A549 (cell line): ENCODE data around the gene FMO5. TPM values are rescaled to one million over a fixed set of nuclear protein-coding genes. Genes with fewer than 3 reads are reported as not detected.

Experiments
- ATAC-seq, 2 experiments: fragments of 200-7000 bp in 1 of 2; fragments of >200 bp in 1 of 2; cut with Nextera tagmentation in 1 of 2; cut with Tn5 transposase in 1 of 2; 3 replicates each; pipeline versions ENCODE4 v1.8.0 to v1.9.1; 2018 to 2020; ENCODE audit warnings: mild to moderate bottlenecking in 1 of 2, moderate library complexity in 1 of 2
- CTCF ChIA-PET: fragments of 300-600 bp; sonication (Branson Sonifier 250); formaldehyde crosslinking; extraction: SDS; loops from one replicate; lab custom pipeline; 2021; ENCODE audit warnings: antibody characterized with exemption, inconsistent platforms; lab: Yijun Ruan, JAX
- POLR2A ChIA-PET: fragments of 350-600 bp; formaldehyde crosslinking; extraction: SDS; loops from one replicate; lab custom pipeline; 2021; ENCODE audit warnings: antibody characterized with exemption, inconsistent platforms; lab: Yijun Ruan, JAX
- DNase-seq, 2 experiments: peaks; one replicate each; pipeline versions ENCODE4 v3.0.0 to v3.0.0-alpha.2; 2011 to 2016; ENCODE audit warnings: low read depth in 1 of 2, low spot score in 1 of 2
- FAIRE-seq: peaks from 2 replicates; lab custom pipeline; 2011; peaks lifted over from hg19 to GRCh38; lab: Jason Lieb, UNC
- H3K27ac ChIP-seq, 2 experiments: fragments of >200 bp; sonication (Bioruptor Twin); formaldehyde crosslinking; 3 replicates each; pipeline ENCODE4 v1.5.1; 2016 to 2017
- H3K4me1 ChIP-seq: fragments of >200 bp; sonication (Bioruptor Twin); formaldehyde crosslinking; 3 replicates; pipeline ENCODE4 v1.6.1; 2016
- H3K4me2 ChIP-seq: fragments of >200 bp; sonication (Bioruptor Twin); formaldehyde crosslinking; 3 replicates; pipeline ENCODE4 v1.6.1; 2016
- H3K4me3 ChIP-seq: fragments of >200 bp; sonication (Bioruptor Twin); formaldehyde crosslinking; 3 replicates; pipeline ENCODE4 v1.5.1; 2016
- H3K9me3 ChIP-seq: fragments of >200 bp; sonication (Bioruptor Twin); formaldehyde crosslinking; 3 replicates; pipeline ENCODE4 v1.6.1; 2016
- CBX8 ChIP-seq: fragments of 200-600 bp; sonication (generic); IDR thresholded peaks from 2 replicates; pipeline ENCODE4 v1.6.1; 2016
- CEBPB ChIP-seq, 2 experiments: fragments of >200 bp in 1 of 2; sonication (Bioruptor Twin) in 1 of 2; formaldehyde crosslinking in 1 of 2; IDR thresholded peaks; 2 replicates each; pipeline ENCODE4 v1.6.1; 2012 to 2016
- CHD4 ChIP-seq: fragments of 200-600 bp; sonication (generic); IDR thresholded peaks from 2 replicates; pipeline ENCODE4 v1.6.1; 2016; ENCODE audit warnings: antibody characterized with exemption, mild to moderate bottlenecking, borderline replicate concordance
- EHF ChIP-seq: fragments of 250-450 bp; sonication (Bioruptor Pico); IDR thresholded peaks from 2 replicates; pipeline ENCODE4 v1.5.0; 2020; ENCODE audit warnings: mild to moderate bottlenecking
- EHMT2 ChIP-seq: fragments of 200-600 bp; sonication (generic); IDR thresholded peaks from 2 replicates; pipeline ENCODE4 v1.6.1; 2016; ENCODE audit warnings: antibody characterized with exemption, low read depth, mild to moderate bottlenecking, moderate library complexity
- ESRRA ChIP-seq: fragments of 150-350 bp; IDR thresholded peaks from 2 replicates; pipeline ENCODE4 v1.6.1; 2014; ENCODE audit warnings: mild to moderate bottlenecking, low read length, borderline replicate concordance
- FOSL2 ChIP-seq, 2 experiments: fragments of 450-650 bp in 1 of 2; fragments of >200 bp in 1 of 2; sonication (Bioruptor Twin) in 1 of 2; formaldehyde crosslinking; IDR thresholded peaks; 2 replicates each; pipeline versions ENCODE4 v1.5.0 to v1.6.1; 2016 to 2020; ENCODE audit warnings: mild to moderate bottlenecking in 1 of 2, moderate library complexity in 1 of 2
- FOXS1 ChIP-seq: fragments of 250-450 bp; sonication (Bioruptor Pico); IDR thresholded peaks from 2 replicates; pipeline ENCODE4 v1.5.0; 2020; ENCODE audit warnings: mild to moderate bottlenecking, moderate library complexity
- HOXA7 ChIP-seq: fragments of 250-450 bp; sonication (Bioruptor Pico); IDR thresholded peaks from 2 replicates; pipeline ENCODE4 v1.5.0; 2020; ENCODE audit warnings: mild to moderate bottlenecking, moderate library complexity
- HOXB13 ChIP-seq: fragments of 250-450 bp; sonication (Bioruptor Pico); IDR thresholded peaks from 2 replicates; pipeline ENCODE4 v1.5.0; 2020; ENCODE audit warnings: low read depth, mild to moderate bottlenecking, moderate library complexity
- HOXB5 ChIP-seq: fragments of 250-450 bp; sonication (Bioruptor Pico); IDR thresholded peaks from 2 replicates; pipeline ENCODE4 v1.5.0; 2020; ENCODE audit warnings: mild to moderate bottlenecking, moderate library complexity
- JUN ChIP-seq, 2 experiments: fragments of >200 bp; sonication (Bioruptor Twin); formaldehyde crosslinking; IDR thresholded peaks; 2 replicates in 1 of 2; 3 replicates in 1 of 2; pipeline ENCODE4 v1.6.1; 2016 to 2017
- KDM1A ChIP-seq: fragments of 200-600 bp; sonication (generic); IDR thresholded peaks from 2 replicates; pipeline ENCODE4 v1.6.1; 2016; ENCODE audit warnings: low read depth, mild to moderate bottlenecking
- MAZ ChIP-seq: fragments of 150-350 bp; IDR thresholded peaks from 2 replicates; pipeline ENCODE4 v1.6.1; 2014; ENCODE audit warnings: antibody characterized with exemption, low read depth, low read length, borderline replicate concordance
- NFE2L2 ChIP-seq: fragments of 150-350 bp; conservative IDR thresholded peaks from 2 replicates; pipeline ENCODE4 v1.6.1; 2014; ENCODE audit warnings: low read length
- NPAS2 ChIP-seq: fragments of 250-450 bp; sonication (Bioruptor Pico); IDR thresholded peaks from 2 replicates; pipeline ENCODE4 v1.8.0; 2022; ENCODE audit warnings: mild to moderate bottlenecking, moderate library complexity, borderline replicate concordance
- NR3C1 ChIP-seq: fragments of >200 bp; sonication (Bioruptor Twin); formaldehyde crosslinking; IDR thresholded peaks from 3 replicates; pipeline ENCODE4 v1.6.1; 2017
- PHF8 ChIP-seq: fragments of 200-600 bp; sonication (generic); IDR thresholded peaks from 2 replicates; pipeline ENCODE4 v1.6.1; 2016; ENCODE audit warnings: low read depth, mild to moderate bottlenecking, antibody characterized with exemption, moderate library complexity, borderline replicate concordance
- POLR2A ChIP-seq: IDR thresholded peaks from 2 replicates; pipeline ENCODE4 v1.6.1; 2012; ENCODE audit warnings: mild to moderate bottlenecking, low read length
- RARB ChIP-seq: fragments of 250-450 bp; sonication (Bioruptor Pico); IDR thresholded peaks from 2 replicates; pipeline ENCODE4 v1.8.0; 2021; ENCODE audit warnings: mild to moderate bottlenecking, moderate library complexity
- RCOR1 ChIP-seq: fragments of 150-350 bp; IDR thresholded peaks from 2 replicates; pipeline ENCODE4 v1.6.1; 2014; ENCODE audit warnings: antibody characterized with exemption, low read length, low read depth
- RFX5 ChIP-seq: fragments of 450-650 bp; IDR thresholded peaks from 2 replicates; pipeline ENCODE4 v1.7.1; 2014; ENCODE audit warnings: antibody characterized with exemption, mild to moderate bottlenecking, moderate library complexity
- RNF2 ChIP-seq: fragments of 200-600 bp; sonication (generic); IDR thresholded peaks from 2 replicates; pipeline ENCODE4 v1.6.1; 2016; ENCODE audit warnings: low read depth, mild to moderate bottlenecking, antibody characterized with exemption, moderate library complexity, borderline replicate concordance
- TFCP2L1 ChIP-seq: fragments of 250-450 bp; sonication (Bioruptor Pico); IDR thresholded peaks from 2 replicates; pipeline ENCODE4 v1.5.0; 2021; ENCODE audit warnings: mild to moderate bottlenecking
- TP53 ChIP-seq: fragments of 250-450 bp; sonication (Bioruptor Pico); IDR thresholded peaks from 2 replicates; pipeline ENCODE4 v1.5.0; 2021; ENCODE audit warnings: mild to moderate bottlenecking, moderate library complexity
- ZC3H11A ChIP-seq: fragments of 450-650 bp; IDR thresholded peaks from 2 replicates; pipeline ENCODE4 v1.6.1; 2014; ENCODE audit warnings: antibody characterized with exemption, mild to moderate bottlenecking
- ZFP36 ChIP-seq: fragments of 450-650 bp; IDR thresholded peaks from 2 replicates; pipeline ENCODE4 v1.6.1; 2014; ENCODE audit warnings: borderline replicate concordance; ENCODE audit not compliant: partially characterized antibody
- ZSCAN20 ChIP-seq: fragments of 250-450 bp; sonication (Bioruptor Pico); IDR thresholded peaks from 2 replicates; pipeline ENCODE4 v1.8.0; 2022; ENCODE audit warnings: mild to moderate bottlenecking, moderate library complexity
- WGBS: methylation state at CpG from one replicate; pipeline ENCODE4 v1.1.6; 2017; ENCODE audit errors: missing lambda C conversion rate; 5-methylcytosine and 5-hydroxymethylcytosine counted together
- polyA plus RNA-seq, 4 experiments: library from polyadenylated mRNA; depleted of rRNA in 3 of 4; stranded (reverse); fragments of >200 nt; fragmentation: RNase III in 1 of 4; extraction: RNeasy Plus Mini Kit Qiagen cat#74134 plus additional on column Dnase treatment in 1 of 4; gene quantifications; 2 replicates in 3 of 4; 3 replicates in 1 of 4; pipeline ENCODE4 v1.2.3, GENCODE V29; 2011 to 2017
- TF ChIP-seq, protein P1 (sequence below): fragments of 250-450 bp; sonication (Bioruptor Pico); IDR thresholded peaks from 2 replicates; pipeline ENCODE4 v1.5.0; 2021; ENCODE audit warnings: mild to moderate bottlenecking, moderate library complexity, borderline replicate concordance
- TF ChIP-seq, protein P2 (sequence below): IDR thresholded peaks from 2 replicates; pipeline ENCODE4 v1.6.1; 2012; ENCODE audit warnings: low read depth, borderline replicate concordance
- TF ChIP-seq, protein P3 (sequence below): fragments of >200 bp; sonication (Bioruptor Twin); formaldehyde crosslinking; IDR thresholded peaks from 2 replicates; pipeline ENCODE4 v1.6.1; 2016
- TF ChIP-seq, protein P4 (sequence below): fragments of 200-600 bp; sonication (generic); IDR thresholded peaks from 2 replicates; pipeline ENCODE4 v1.6.1; 2016; ENCODE audit warnings: antibody characterized with exemption, mild to moderate bottlenecking, moderate library complexity

FMO5 gene
- polyA plus RNA-seq, 2 of the 4 experiments (the other 2 are of a cell fraction) = 0.37 to 3.4 TPM

DNA sequence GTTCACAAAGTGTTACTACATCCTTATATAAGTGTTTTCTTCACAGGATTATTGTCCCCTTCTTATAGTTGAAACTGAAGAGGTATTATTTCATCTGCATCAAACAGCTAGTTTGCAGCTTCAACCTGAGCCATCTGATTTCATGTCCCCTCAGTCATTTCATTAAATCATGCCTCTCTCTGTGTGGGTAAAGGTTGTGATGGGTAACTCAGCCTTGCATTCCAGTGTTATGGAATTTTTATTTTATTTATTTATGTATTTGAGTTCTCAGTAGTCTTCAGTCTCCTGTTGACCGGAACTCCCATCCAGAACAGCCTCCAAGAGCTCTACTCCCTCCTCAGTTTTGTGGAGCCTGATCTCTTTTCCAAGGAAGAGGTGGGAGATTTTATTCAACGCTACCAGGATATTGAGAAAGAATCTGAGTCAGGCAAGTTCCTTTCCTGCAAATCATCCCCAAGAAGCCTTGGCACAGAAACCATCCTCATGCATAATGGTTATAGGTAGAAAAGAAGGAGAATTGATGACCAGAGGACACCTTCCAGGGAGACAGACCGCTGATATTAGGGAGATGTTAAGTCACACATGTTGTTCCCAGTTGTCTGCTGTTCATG, 39.1 kb upstream of the FMO5 start:
- WGBS = 78% methylated on average over 3 of the region's 3 CpGs
- ChIA-PET POLR2A (no interaction called here), CTCF (interaction anchor here (0.6 kb wide), 1 partner anchor 8 kb away, joined by 3 read pairs; no protein-coding TSS in a partner anchor)
- no peak overlapping the region for H3K4me2 ChIP-seq
- no peak for ATAC-seq
- TF ChIP-seq, protein P1, sequence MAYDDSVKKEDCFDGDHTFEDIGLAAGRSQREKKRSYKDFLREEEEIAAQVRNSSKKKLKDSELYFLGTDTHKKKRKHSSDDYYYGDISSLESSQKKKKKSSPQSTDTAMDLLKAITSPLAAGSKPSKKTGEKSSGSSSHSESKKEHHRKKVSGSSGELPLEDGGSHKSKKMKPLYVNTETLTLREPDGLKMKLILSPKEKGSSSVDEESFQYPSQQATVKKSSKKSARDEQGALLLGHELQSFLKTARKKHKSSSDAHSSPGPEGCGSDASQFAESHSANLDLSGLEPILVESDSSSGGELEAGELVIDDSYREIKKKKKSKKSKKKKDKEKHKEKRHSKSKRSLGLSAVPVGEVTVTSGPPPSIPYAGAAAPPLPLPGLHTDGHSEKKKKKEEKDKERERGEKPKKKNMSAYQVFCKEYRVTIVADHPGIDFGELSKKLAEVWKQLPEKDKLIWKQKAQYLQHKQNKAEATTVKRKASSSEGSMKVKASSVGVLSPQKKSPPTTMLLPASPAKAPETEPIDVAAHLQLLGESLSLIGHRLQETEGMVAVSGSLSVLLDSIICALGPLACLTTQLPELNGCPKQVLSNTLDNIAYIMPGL (CRISPR knock-in tag) = no peak
- TF ChIP-seq NR3C1 (no peak), CEBPB (IDR thresholded peaks at IDR 0.05) (no peak), JUN (IDR thresholded peaks at IDR 0.05) (no peak), KDM1A (no peak), ZC3H11A (no peak), RFX5 (no peak), FOXS1 (CRISPR knock-in tag) (no peak), ZFP36 (no peak), CHD4 (no peak), EHMT2 (no peak), PHF8 (no peak), FOSL2 (IDR thresholded peaks at IDR 0.05) (no peak), FOSL2 (CRISPR knock-in tag; IDR thresholded peaks at IDR 0.05) (no peak), HOXA7 (CRISPR knock-in tag) (no peak), CBX8 (no peak), ESRRA (no peak), RARB (CRISPR knock-in tag) (no peak)
- TF ChIP-seq, protein P2, sequence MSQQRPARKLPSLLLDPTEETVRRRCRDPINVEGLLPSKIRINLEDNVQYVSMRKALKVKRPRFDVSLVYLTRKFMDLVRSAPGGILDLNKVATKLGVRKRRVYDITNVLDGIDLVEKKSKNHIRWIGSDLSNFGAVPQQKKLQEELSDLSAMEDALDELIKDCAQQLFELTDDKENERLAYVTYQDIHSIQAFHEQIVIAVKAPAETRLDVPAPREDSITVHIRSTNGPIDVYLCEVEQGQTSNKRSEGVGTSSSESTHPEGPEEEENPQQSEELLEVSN = no peak
- H3K4me1 ChIP-seq = no peaks in the 10 kb centered on the region
- no peak for FAIRE-seq
- H3K9me3 ChIP-seq = no peaks in the 10 kb centered on the region
- no peak for DNase-seq
- H3K4me3 ChIP-seq = no peak overlapping the region
- no peak overlapping the region for H3K27ac ChIP-seq

DNA sequence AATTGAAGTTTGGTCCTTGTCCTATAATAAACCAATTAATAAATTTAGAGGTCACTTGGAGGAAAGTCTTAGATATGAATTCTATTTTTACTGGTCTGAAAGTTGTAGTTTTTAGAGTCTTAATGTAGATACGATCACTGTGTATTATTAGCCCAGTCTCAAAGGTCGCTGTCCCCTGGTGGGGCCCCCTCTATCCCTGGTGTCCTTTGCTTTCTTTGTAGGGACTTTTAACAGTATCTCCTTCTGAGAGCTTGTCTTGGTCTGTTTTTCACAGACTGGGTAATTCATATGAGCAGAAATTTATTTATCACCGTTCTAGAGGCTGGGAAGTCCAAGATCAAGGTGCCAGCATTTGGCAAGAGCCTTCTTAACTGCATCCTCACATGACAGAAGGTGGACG, 35.8 kb upstream of the FMO5 start:
- no peak for ATAC-seq
- ChIA-PET CTCF (interaction anchor here (1.9 kb wide), 1 partner anchor 19 kb away, joined by 6 read pairs; the partner anchor contains the start of gene CHD1L), POLR2A (no interaction called here)
- FAIRE-seq = no peak
- WGBS = 84% methylated on average over 4 of the region's 4 CpGs
- Histone ChIP-seq H3K27ac (no peak overlapping the region), H3K9me3 (no peaks in the 10 kb centered on the region), H3K4me2 (no peak overlapping the region), H3K4me3 (no peak overlapping the region), H3K4me1 (no peaks in the 10 kb centered on the region)
- no peak for DNase-seq
- TF ChIP-seq ZSCAN20 (no peak), EHF (CRISPR knock-in tag) (no peak), KDM1A (no peak), NPAS2 (CRISPR knock-in tag) (no peak), TP53 (no peak), ZC3H11A (no peak), NFE2L2 (no peak), MAZ (no peak), RNF2 (no peak), RCOR1 (no peak), POLR2A (no peak), JUN (IDR thresholded peaks at IDR 0.05) (no peak), HOXB13 (CRISPR knock-in tag) (no peak), TFCP2L1 (CRISPR knock-in tag) (no peak), HOXB5 (CRISPR knock-in tag) (no peak), ZFP36 (no peak)
- TF ChIP-seq, protein P3, sequence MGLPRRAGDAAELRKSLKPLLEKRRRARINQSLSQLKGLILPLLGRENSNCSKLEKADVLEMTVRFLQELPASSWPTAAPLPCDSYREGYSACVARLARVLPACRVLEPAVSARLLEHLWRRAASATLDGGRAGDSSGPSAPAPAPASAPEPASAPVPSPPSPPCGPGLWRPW = no peak
- TF ChIP-seq, protein P2 = no peak
- TF ChIP-seq, protein P4, sequence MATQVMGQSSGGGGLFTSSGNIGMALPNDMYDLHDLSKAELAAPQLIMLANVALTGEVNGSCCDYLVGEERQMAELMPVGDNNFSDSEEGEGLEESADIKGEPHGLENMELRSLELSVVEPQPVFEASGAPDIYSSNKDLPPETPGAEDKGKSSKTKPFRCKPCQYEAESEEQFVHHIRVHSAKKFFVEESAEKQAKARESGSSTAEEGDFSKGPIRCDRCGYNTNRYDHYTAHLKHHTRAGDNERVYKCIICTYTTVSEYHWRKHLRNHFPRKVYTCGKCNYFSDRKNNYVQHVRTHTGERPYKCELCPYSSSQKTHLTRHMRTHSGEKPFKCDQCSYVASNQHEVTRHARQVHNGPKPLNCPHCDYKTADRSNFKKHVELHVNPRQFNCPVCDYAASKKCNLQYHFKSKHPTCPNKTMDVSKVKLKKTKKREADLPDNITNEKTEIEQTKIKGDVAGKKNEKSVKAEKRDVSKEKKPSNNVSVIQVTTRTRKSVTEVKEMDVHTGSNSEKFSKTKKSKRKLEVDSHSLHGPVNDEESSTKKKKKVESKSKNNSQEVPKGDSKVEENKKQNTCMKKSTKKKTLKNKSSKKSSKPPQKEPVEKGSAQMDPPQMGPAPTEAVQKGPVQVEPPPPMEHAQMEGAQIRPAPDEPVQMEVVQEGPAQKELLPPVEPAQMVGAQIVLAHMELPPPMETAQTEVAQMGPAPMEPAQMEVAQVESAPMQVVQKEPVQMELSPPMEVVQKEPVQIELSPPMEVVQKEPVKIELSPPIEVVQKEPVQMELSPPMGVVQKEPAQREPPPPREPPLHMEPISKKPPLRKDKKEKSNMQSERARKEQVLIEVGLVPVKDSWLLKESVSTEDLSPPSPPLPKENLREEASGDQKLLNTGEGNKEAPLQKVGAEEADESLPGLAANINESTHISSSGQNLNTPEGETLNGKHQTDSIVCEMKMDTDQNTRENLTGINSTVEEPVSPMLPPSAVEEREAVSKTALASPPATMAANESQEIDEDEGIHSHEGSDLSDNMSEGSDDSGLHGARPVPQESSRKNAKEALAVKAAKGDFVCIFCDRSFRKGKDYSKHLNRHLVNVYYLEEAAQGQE = no peak
